Measurements from ENCODE around the gene FLYWCH2. TPM values are rescaled to one million over a fixed set of nuclear protein-coding genes. Genes with fewer than 3 reads are reported as not detected.
A peak's percentile ranks its signal among the peaks of the same experiment; 100 is the strongest.
"Not testable (repeated sequence)": the region's sequence is repeated elsewhere in the genome, so short reads cannot be mapped to it uniquely, and the experiment has no call there.

Gene FLYWCH2
- total and polyA plus RNA-seq, 10 donors: 27.5 to 98.6 (median 49.0) TPM

DNA sequence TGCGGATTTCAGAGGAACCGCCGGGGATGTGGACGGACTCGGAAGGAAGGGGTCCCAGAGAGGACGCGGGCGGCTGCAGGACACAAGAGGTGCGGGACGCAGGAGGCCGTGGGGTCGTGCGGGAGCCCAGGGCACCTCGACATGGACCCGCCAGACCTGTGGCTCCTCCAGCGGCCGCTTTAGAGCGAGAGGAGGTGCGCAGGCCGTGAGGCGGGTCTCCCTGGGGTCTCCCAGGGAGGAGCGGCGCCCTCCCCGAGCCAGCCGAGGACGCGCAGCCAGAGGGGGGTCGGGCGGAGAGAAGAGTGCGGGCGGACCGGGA, 21.9 kb downstream of the FLYWCH2 start:
- peaks cover 12 to 39% (median 24%) of the 10 kb centered on the region in 6 donors for H3K4me1 ChIP-seq
- intact Hi-C loops (cut with DNase I; ENCODE audit: low total_unique reads): no loop called here
- WGBS, 5 donors: 0 to 1% (median 0%) methylated on average over 17 to 32 of the region's 32 CpGs
- H3K27ac ChIP-seq: peak overlapping the region; percentile 83 to 94 (median 90)
- H3K36me3 ChIP-seq: peaks cover 0 to 13% (median 0%) of the 10 kb centered on the region in 6 donors
- H3K9me3 ChIP-seq: no peaks in the 10 kb centered on the region
- peak overlapping the region; percentile 37 to 88 (median 80) for H3K4me3 ChIP-seq
- no peaks in the 10 kb centered on the region for H3K27me3 ChIP-seq (replicated peaks in 1 of 7)
- TF ChIP-seq, protein P1, sequence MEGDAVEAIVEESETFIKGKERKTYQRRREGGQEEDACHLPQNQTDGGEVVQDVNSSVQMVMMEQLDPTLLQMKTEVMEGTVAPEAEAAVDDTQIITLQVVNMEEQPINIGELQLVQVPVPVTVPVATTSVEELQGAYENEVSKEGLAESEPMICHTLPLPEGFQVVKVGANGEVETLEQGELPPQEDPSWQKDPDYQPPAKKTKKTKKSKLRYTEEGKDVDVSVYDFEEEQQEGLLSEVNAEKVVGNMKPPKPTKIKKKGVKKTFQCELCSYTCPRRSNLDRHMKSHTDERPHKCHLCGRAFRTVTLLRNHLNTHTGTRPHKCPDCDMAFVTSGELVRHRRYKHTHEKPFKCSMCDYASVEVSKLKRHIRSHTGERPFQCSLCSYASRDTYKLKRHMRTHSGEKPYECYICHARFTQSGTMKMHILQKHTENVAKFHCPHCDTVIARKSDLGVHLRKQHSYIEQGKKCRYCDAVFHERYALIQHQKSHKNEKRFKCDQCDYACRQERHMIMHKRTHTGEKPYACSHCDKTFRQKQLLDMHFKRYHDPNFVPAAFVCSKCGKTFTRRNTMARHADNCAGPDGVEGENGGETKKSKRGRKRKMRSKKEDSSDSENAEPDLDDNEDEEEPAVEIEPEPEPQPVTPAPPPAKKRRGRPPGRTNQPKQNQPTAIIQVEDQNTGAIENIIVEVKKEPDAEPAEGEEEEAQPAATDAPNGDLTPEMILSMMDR (IDR thresholded peaks at IDR 0.05 in 8 of 11, conservative IDR thresholded peaks at IDR 0.05 in 3 of 11): no peak
- TF ChIP-seq POLR2A (IDR thresholded peaks at IDR 0.05) (no peak), POLR2AphosphoS5 (IDR thresholded peaks at IDR 0.05) (no peak)
- DNase-seq: no peak

DNA sequence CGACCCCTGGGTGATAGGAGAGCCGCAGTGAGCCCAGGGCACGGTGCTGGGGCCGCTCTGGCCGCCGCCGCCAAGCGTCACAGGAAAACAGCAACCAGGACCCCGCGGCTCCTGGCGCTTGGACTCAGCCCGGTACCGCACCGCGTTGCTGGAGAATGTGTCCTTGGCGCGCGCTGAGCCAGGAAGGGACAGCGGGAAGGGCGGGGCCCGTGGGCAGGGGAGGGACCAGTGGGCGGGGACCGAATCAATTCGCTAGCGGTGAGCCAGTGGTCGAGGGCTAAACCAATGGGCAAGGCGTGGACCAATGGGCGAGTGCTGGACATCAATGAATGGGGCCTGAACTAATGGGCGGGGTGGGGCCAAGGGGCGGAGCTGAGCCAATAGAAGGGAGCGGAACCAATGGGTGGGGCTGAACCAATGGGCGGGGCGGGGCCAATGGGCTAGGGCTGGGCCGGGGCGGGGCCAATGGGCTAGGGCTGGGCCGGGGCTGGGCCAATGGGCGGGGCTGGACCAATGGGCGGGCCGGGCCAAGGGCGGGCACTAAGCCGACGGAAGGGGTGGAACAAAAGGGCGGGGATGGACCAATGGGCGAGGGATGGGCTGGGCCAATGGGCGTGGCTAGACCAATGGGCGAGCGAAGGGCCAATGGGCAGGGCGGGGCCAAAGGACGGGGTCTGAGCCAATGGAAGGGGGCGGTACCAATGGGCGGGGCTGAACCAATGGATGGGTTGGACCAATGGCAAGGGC, 22.4 kb downstream of the FLYWCH2 start:
- TF ChIP-seq POLR2AphosphoS5 (IDR thresholded peaks at IDR 0.05) (peak; percentile 99), POLR2A (IDR thresholded peaks at IDR 0.05) (peak in 2 of 3 donors; percentile 71 to 94)
- TF ChIP-seq, protein P1 (IDR thresholded peaks at IDR 0.05 in 8 of 11, conservative IDR thresholded peaks at IDR 0.05 in 3 of 11): no peak
- peaks cover 0 to 7% (median 0%) of the 10 kb centered on the region in 6 donors for H3K36me3 ChIP-seq
- H3K9me3 ChIP-seq: no peaks in the 10 kb centered on the region
- peak overlapping the region; percentile 83 to 94 (median 90) for H3K27ac ChIP-seq
- no peaks in the 10 kb centered on the region for H3K27me3 ChIP-seq (replicated peaks in 1 of 7)
- peaks cover 12 to 39% (median 24%) of the 10 kb centered on the region in 6 donors for H3K4me1 ChIP-seq
- peak; percentile 97 for DNase-seq
- peak overlapping the region; percentile 37 to 88 (median 80) for H3K4me3 ChIP-seq
- intact Hi-C loops (cut with DNase I; ENCODE audit: low total_unique reads): no loop called here
- WGBS, 5 donors: 0 to 1% (median 1%) methylated on average over 33 to 50 of the region's 51 CpGs

DNA sequence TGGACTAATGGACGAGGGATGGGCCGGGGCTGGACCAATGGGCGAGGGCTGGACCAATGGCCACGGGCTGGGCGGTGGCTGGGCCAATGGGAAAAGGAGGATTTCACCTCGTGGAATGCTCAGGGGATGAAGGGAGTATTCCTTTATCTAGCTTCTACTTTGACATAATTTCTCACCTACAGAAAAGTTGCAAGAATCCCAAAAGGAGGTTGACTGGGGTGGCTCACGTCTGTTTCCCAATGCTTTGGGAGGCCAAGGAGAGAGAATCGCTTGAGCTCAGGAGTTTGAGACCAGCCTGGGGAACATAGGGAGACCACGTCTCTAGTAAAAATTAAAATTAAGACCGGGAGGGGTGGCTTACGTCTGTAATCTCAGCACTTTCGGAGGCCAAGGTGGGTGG, 23.0 kb downstream of the FLYWCH2 start:
- intact Hi-C loops (cut with DNase I; ENCODE audit: low total_unique reads): no loop called here
- Histone ChIP-seq H3K9me3 (no peaks in the 10 kb centered on the region), H3K4me1 (peaks cover 12 to 43% (median 26%) of the 10 kb centered on the region in 6 donors), H3K27ac (peak overlapping the region in 4 of 8 donors; percentile 34 to 91 (median 52)), H3K4me3 (peak overlapping the region in 3 of 8 donors; percentile 74 to 88 (median 86)), H3K36me3 (peaks cover 0 to 2% (median 0%) of the 10 kb centered on the region in 6 donors), H3K27me3 (replicated peaks in 1 of 7) (no peaks in the 10 kb centered on the region)
- no peak for TF ChIP-seq POLR2AphosphoS5 (IDR thresholded peaks at IDR 0.05)
- WGBS, 5 donors: 23 to 33% (median 27%) methylated on average over 12 of the region's 12 CpGs
- DNase-seq: no peak

DNA sequence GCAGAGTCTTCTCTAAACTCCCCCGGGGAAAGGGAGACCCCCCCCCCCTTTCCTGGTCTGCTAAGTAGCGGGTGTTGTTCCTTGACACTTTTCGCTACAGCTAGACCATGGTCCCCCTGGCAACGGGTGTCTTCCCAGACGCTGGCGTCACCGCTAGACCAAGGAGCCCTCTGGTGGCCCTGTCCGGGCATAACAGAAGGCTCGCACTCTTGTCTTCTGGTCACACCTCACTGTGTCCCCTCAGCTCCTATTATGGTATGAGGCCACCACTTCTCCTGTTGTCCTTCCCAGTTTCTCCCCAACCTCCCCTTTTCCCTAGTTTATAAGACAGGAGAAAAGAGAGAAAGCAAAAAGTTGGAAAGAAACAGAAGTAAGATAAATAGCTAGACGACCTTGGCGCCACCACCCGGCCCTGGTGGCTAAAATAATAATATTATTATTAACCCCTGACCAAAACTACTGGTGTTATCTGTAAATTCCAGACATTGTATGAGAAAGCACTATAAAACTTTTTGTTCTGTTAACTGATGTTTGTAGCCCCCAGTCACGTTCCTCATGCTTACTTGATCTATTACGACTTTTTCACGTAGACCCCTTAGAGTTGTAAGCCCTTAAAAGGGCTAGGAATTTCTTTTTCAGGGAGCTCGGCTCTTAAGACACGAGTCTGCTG, 24.2 kb downstream of the FLYWCH2 start:
- TF ChIP-seq, protein P1 (IDR thresholded peaks at IDR 0.05 in 8 of 11, conservative IDR thresholded peaks at IDR 0.05 in 3 of 11): peak in 10 of 11 experiments; percentile 48 to 83 (median 64)
- peak; percentile 78 for DNase-seq
- 16 to 26% (median 20%) methylated on average over 15 to 17 of the region's 17 CpGs for WGBS, 5 donors
- H3K36me3 ChIP-seq; intact Hi-C loops (cut with DNase I; ENCODE audit: low total_unique reads); H3K9me3 ChIP-seq; H3K27ac ChIP-seq; H3K27me3 ChIP-seq (replicated peaks in 1 of 7); H3K4me3 ChIP-seq: not testable (repeated sequence)
- H3K4me1 ChIP-seq: peaks cover 12 to 51% (median 32%) of the 10 kb centered on the region in 6 donors
